ENCODE results near the gene KIF5C.
A peak's percentile ranks its signal among the peaks of the same experiment; 100 is the strongest.
"Not testable (repeated sequence)": the region's sequence is repeated elsewhere in the genome, so short reads cannot be mapped to it uniquely, and the experiment has no call there.

KIF5C gene

DNA sequence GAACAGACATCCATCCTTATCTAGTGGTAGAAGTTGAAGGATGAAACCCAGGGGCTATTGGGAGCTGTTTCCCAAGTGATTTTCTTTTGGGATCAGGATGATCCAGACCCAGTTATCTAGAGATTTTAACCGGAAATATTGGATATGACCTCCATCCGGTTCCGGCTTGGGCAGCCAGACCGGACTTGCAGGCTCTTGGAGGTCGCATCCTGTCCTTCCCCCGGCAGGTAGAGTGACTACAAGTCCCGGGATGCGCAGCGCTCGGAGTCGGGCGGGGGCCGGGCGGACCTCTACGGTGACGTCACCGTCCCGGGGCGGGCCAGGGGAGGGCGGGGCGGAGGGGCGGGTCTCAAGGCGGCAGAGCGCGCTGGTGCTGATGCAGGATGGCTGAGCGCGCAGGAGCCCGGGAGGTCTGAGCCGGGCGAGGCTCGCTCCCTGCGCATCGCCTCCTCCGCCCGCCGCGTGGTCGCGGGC lies at the start of gene KIF5C:
TSS of gene KIF5C (plus strand) at position 360 of the 474 bp plus-strand sequence. CDS start 391 bp downstream, outside the sequence.
- no peak within 1 kb of the TSS for H3K27ac Mint-ChIP-seq
- H3K4me3 Mint-ChIP-seq = peak within 1 kb of the TSS; percentile 76
- DNase-seq = peak; percentile 90
- H3K27me3 Mint-ChIP-seq = peaks cover 59% of the 10 kb centered on the region
- peaks cover 22% of the 10 kb centered on the region for H3K4me1 Mint-ChIP-seq
- H3K36me3 Mint-ChIP-seq = no peaks in the 10 kb centered on the region
- CTCF ChIA-PET = interaction anchor here (0.6 kb wide), 1 partner anchor 37 kb away, joined by 3 read pairs; no protein-coding TSS in a partner anchor
- peaks cover 2% of the 10 kb centered on the region for H3K9me3 Mint-ChIP-seq

DNA sequence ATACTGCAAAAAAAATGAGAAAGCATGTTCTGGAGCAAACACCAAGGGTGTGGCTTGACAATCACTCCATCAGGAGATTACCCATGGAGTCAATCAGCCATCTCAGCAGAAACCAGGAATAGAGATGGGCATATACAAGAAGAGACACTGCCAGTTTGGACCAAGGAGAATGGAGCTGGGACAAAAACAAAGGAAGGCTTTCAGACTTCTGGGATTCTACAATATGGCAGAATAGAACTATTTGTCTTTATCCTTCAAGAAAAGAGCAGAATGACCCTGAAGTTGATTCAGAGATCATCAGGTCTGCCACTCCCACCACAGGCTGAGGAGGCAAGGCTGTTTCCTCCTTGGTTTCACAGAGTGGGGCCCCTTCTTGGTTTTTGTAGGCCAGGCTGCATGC lies 48.2 kb upstream of the KIF5C start:
- Mint-ChIP-seq H3K27ac (no peak overlapping the region), H3K4me3 (no peak overlapping the region), H3K4me1 (no peaks in the 10 kb centered on the region), H3K27me3 (no peaks in the 10 kb centered on the region), H3K36me3 (no peaks in the 10 kb centered on the region), H3K9me3 (no peaks in the 10 kb centered on the region)
- no peak for DNase-seq
- CTCF ChIA-PET = no interaction called here

DNA sequence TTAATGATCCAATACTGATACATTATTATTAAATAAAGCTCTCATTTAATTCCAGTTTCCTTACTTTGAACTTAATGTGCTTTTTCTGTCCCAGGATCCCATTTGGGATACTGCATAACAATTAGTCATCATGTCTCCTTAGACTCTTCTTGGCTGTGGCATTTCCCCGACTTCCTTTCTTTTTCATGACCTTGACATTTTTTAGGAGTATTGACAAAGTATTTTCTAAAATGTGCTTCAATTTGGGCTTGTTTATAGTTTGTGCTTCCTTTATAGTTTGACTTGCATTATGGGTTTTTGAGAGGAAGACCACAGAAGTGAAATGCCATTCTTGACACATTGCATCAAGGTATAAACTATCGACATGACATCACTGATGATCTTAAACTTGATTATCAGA lies 46.1 kb upstream of the KIF5C start:
- Mint-ChIP-seq H3K4me3 (no peak overlapping the region), H3K27me3 (peaks cover 4% of the 10 kb centered on the region), H3K27ac (no peak overlapping the region), H3K4me1 (no peaks in the 10 kb centered on the region), H3K36me3 (no peaks in the 10 kb centered on the region), H3K9me3 (no peaks in the 10 kb centered on the region)
- no peak for DNase-seq
- CTCF ChIA-PET = no interaction called here

- no peaks in the 10 kb centered on the region for H3K4me1 Mint-ChIP-seq
- H3K4me3 Mint-ChIP-seq = no peak overlapping the region
- H3K9me3 Mint-ChIP-seq = no peaks in the 10 kb centered on the region
- H3K27me3 Mint-ChIP-seq = peaks cover 5% of the 10 kb centered on the region
- CTCF ChIA-PET = no interaction called here
- H3K27ac Mint-ChIP-seq = no peak overlapping the region
- no peak for DNase-seq
- H3K36me3 Mint-ChIP-seq = no peaks in the 10 kb centered on the region
Measured at GRCh38 chr2:148829618-148830017, 45.4 kb upstream of the KIF5C start.

GRCh38 chr2:148832637-148833036 lies 42.4 kb upstream of the KIF5C start:
- DNase-seq = no peak

DNA sequence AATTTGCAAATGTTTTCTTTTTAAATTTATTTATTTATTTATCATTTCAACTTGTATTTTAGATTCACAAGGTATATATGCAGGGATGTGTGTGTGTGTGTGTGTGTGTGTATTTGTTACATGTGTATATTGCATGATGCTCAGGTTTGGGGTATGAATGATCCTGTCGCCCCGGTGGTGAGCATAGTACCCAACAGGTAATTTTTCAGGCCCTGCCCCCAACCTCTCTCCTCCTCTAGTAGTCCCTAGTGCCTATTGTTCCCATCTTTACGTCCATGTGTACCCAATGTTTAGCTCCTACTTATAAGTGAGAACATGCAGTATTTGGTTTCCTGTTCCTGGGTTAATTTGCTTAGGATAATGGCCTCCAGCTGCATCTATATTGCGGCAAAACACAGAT lies 33.0 kb upstream of the KIF5C start:
- no peak overlapping the region for H3K27ac Mint-ChIP-seq
- no peak overlapping the region for H3K4me3 Mint-ChIP-seq
- H3K9me3 Mint-ChIP-seq = no peaks in the 10 kb centered on the region
- H3K27me3 Mint-ChIP-seq = no peaks in the 10 kb centered on the region
- CTCF ChIA-PET = no interaction called here
- no peaks in the 10 kb centered on the region for H3K4me1 Mint-ChIP-seq
- H3K36me3 Mint-ChIP-seq = no peaks in the 10 kb centered on the region
- no peak for DNase-seq

More at GRCh38 chr2:148832637-148833036, 42.4 kb upstream of the KIF5C start:
- Mint-ChIP-seq H3K9me3 (no peaks in the 10 kb centered on the region), H3K27ac (no peak overlapping the region), H3K4me1 (no peaks in the 10 kb centered on the region), H3K36me3 (no peaks in the 10 kb centered on the region), H3K27me3 (peaks cover 5% of the 10 kb centered on the region), H3K4me3 (no peak overlapping the region)
- CTCF ChIA-PET = no interaction called here

GRCh38 chr2:148848146-148848545 lies 26.9 kb upstream of the KIF5C start:
- CTCF ChIA-PET = no interaction called here
- Mint-ChIP-seq H3K27me3 (peaks cover 8% of the 10 kb centered on the region), H3K36me3 (no peaks in the 10 kb centered on the region), H3K9me3 (peaks cover 3% of the 10 kb centered on the region), H3K4me1 (no peaks in the 10 kb centered on the region), H3K4me3 (no peak overlapping the region), H3K27ac (no peak overlapping the region)
- no peak for DNase-seq

DNA sequence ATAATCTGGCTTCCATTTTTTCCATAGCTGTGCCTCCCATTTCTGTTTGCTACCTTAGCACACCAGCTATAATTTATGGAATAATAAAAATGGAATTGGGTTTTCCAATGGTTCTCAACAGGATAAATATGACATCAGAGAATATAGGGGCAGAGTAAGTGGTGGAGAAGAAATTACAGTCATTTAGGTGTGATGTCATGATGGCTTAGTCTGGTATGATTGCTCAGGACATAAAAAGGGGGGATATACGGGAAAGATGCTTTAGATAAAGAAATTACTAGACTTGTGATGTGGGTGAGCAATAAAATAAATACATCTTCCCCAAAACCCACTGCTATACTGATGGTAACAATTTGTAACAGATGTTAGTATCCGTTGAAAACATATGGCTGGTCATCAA lies 21.6 kb upstream of the KIF5C start:
- peaks cover 5% of the 10 kb centered on the region for H3K27me3 Mint-ChIP-seq

DNA sequence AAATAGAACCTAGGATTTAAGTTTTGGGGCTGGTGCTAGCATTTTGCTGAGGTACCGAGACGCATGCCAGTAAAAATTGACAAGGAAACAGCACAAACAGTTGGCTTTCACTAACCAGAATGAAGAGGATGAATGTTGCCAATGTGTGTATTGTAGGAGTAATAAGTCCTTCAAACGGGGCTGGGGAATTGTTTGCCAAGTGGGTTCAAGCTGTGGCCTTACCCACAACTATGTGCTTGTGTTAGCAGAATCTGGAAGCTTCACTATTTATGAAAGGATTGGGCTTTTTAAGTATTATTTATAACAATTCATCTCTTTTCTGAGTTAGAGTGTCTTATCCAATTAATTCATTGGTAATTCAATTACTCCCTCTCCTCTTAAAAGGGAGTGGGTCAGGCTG lies 15.0 kb upstream of the KIF5C start:
- CTCF ChIA-PET = no interaction called here
- DNase-seq = no peak
- no peaks in the 10 kb centered on the region for H3K36me3 Mint-ChIP-seq

More for the DNA sequence above, 21.6 kb upstream of the KIF5C start:
- H3K4me3 Mint-ChIP-seq = no peak overlapping the region
- DNase-seq = no peak
- no peaks in the 10 kb centered on the region for H3K4me1 Mint-ChIP-seq
- H3K9me3 Mint-ChIP-seq = peaks cover under 1% of the 10 kb centered on the region
- CTCF ChIA-PET = no interaction called here
- H3K27ac Mint-ChIP-seq = no peak overlapping the region
- H3K36me3 Mint-ChIP-seq = no peaks in the 10 kb centered on the region

GRCh38 chr2:148861367-148861766 lies 13.7 kb upstream of the KIF5C start:
- CTCF ChIA-PET = no interaction called here
- Mint-ChIP-seq H3K4me3 (no peak overlapping the region), H3K9me3 (no peaks in the 10 kb centered on the region), H3K27ac (no peak overlapping the region), H3K4me1 (no peaks in the 10 kb centered on the region), H3K36me3 (no peaks in the 10 kb centered on the region), H3K27me3 (peaks cover 19% of the 10 kb centered on the region)
- DNase-seq = no peak

More for the DNA sequence above, 15.0 kb upstream of the KIF5C start:
- no peak overlapping the region for H3K4me3 Mint-ChIP-seq
- H3K4me1 Mint-ChIP-seq = no peaks in the 10 kb centered on the region
- H3K27ac Mint-ChIP-seq = no peak overlapping the region
- peaks cover 14% of the 10 kb centered on the region for H3K27me3 Mint-ChIP-seq
- H3K9me3 Mint-ChIP-seq = no peaks in the 10 kb centered on the region

GRCh38 chr2:148862478-148862877 lies 12.5 kb upstream of the KIF5C start:
- H3K27ac Mint-ChIP-seq, DNase-seq, H3K4me3 Mint-ChIP-seq, H3K36me3 Mint-ChIP-seq, H3K9me3 Mint-ChIP-seq, CTCF ChIA-PET, H3K4me1 Mint-ChIP-seq: not testable (repeated sequence)
- H3K27me3 Mint-ChIP-seq = peaks cover 26% of the 10 kb centered on the region

GRCh38 chr2:148865512-148865911 lies 9.5 kb upstream of the KIF5C start:
- H3K36me3 Mint-ChIP-seq = no peaks in the 10 kb centered on the region
- CTCF ChIA-PET = no interaction called here
- H3K27ac Mint-ChIP-seq = no peak overlapping the region
- H3K9me3 Mint-ChIP-seq = no peaks in the 10 kb centered on the region
- peaks cover 4% of the 10 kb centered on the region for H3K4me1 Mint-ChIP-seq
- DNase-seq = no peak
- peaks cover 45% of the 10 kb centered on the region for H3K27me3 Mint-ChIP-seq
- H3K4me3 Mint-ChIP-seq = no peak overlapping the region

DNA sequence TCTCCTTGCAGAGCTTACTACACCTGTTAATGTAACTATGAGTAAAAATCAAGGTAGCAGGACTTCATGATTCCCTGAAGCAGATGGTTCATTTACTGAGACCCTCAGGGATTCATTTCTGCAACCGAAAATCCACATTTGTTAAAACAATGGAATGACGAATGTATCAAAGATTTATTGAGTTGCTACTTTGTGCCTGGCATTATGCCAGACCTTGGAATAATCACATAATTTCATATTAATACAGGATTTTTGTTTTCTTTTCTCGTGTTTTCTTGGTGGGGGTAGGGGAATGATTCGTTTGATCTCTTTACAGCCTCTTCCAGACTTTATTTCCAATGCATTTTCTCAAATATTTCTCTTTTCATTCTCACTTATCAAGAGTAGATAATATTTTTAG lies 8.9 kb upstream of the KIF5C start:
- H3K36me3 Mint-ChIP-seq = no peaks in the 10 kb centered on the region
- H3K9me3 Mint-ChIP-seq = no peaks in the 10 kb centered on the region
- CTCF ChIA-PET = no interaction called here
- H3K27ac Mint-ChIP-seq = no peak overlapping the region
- no peak overlapping the region for H3K4me3 Mint-ChIP-seq
- DNase-seq = no peak
- H3K27me3 Mint-ChIP-seq = peaks cover 47% of the 10 kb centered on the region
- peaks cover 4% of the 10 kb centered on the region for H3K4me1 Mint-ChIP-seq

GRCh38 chr2:148867079-148867769 lies 7.8 kb upstream of the KIF5C start:
- Mint-ChIP-seq H3K36me3 (no peaks in the 10 kb centered on the region), H3K27me3 (peaks cover 54% of the 10 kb centered on the region)
- CTCF ChIA-PET = interaction anchor here (1.0 kb wide), 1 partner anchor 53 kb away, joined by 3 read pairs; no protein-coding TSS in a partner anchor

GRCh38 chr2:148875387-148876051 lies 492 bp downstream of the KIF5C start:
- Mint-ChIP-seq H3K36me3 (no peaks in the 10 kb centered on the region), H3K9me3 (peaks cover 2% of the 10 kb centered on the region), H3K27me3 (peaks cover 54% of the 10 kb centered on the region), H3K4me1 (peaks cover 18% of the 10 kb centered on the region), H3K4me3 (peak overlapping the region; percentile 76), H3K27ac (no peak overlapping the region)
- CTCF ChIA-PET = no interaction called here
- DNase-seq = peak; percentile 42

More at GRCh38 chr2:148867079-148867769, 7.8 kb upstream of the KIF5C start:
- no peak overlapping the region for H3K27ac Mint-ChIP-seq
- no peaks in the 10 kb centered on the region for H3K9me3 Mint-ChIP-seq
- DNase-seq = no peak
- H3K4me1 Mint-ChIP-seq = peaks cover 4% of the 10 kb centered on the region
- no peak overlapping the region for H3K4me3 Mint-ChIP-seq

Measured in activated naive CD4-positive, alpha-beta T cell treated with anti-CD3 and anti-CD28 coated beads, Interleukin-2, amount 10 ng/mL, durations not matched to agents 7 days and 5 days (primary cell).